Tibial nerve (tissue), 4 donors: ENCODE measurements around the gene RIN3. TPM values are rescaled to one million over a fixed set of nuclear protein-coding genes. Genes with fewer than 3 reads are reported as not detected.

Source experiments
- DNase-seq, 2 donors: peaks; one replicate each; pipeline ENCODE4 v3.0.0-alpha.2; 2019; ENCODE audit warnings: low spot score in 2 of 2
- H3K27ac ChIP-seq, 4 donors: fragments of 200-600 bp; sonication (generic) in 3 of 4; one replicate each; pipeline ENCODE4 v1.5.1; 2017 to 2019; ENCODE audit warnings: mild to moderate bottlenecking in 1 of 4
- H3K27me3 ChIP-seq, 2 donors: fragments of 200-600 bp; sonication (generic) in 1 of 2; one replicate each; pipeline versions ENCODE4 v1.5.1 to v1.6.0; 2017 to 2019
- H3K36me3 ChIP-seq, 3 donors: fragments of 200-600 bp; sonication (generic); one replicate each; pipeline ENCODE4 v1.5.1; 2018 to 2019
- H3K4me1 ChIP-seq, 4 donors: fragments of 200-600 bp; sonication (generic) in 3 of 4; one replicate each; pipeline ENCODE4 v1.5.1; 2017 to 2019
- H3K4me3 ChIP-seq, 4 donors: fragments of 200-600 bp; sonication (generic) in 3 of 4; one replicate each; pipeline ENCODE4 v1.5.1; 2017 to 2019; ENCODE audit warnings: mild to moderate bottlenecking in 1 of 4, moderate library complexity in 1 of 4
- H3K9me3 ChIP-seq, 4 donors: fragments of 200-600 bp; sonication (generic) in 3 of 4; one replicate each; pipeline ENCODE4 v1.5.1; 2017 to 2019
- CTCF ChIP-seq, 5 experiments: fragments of 200-600 bp in 3 of 5; fragments of 450-650 bp in 2 of 5; sonication (generic) in 3 of 5; IDR thresholded peaks; one replicate each; pipeline ENCODE4 v1.5.1; 2016 to 2019; ENCODE audit warnings: antibody characterized with exemption in 5 of 5, mild to moderate bottlenecking in 3 of 5, moderate library complexity in 2 of 5
- EP300 ChIP-seq, 2 donors: sonication (generic); formaldehyde crosslinking; IDR thresholded peaks; one replicate each; pipeline ENCODE4 v1.6.1; 2017; ENCODE audit warnings: antibody characterized with exemption in 2 of 2, mild to moderate bottlenecking in 1 of 2
- POLR2A ChIP-seq, 2 donors: fragments of 450-650 bp; IDR thresholded peaks; one replicate each; pipeline ENCODE4 v1.6.1; 2017; ENCODE audit warnings: antibody characterized with exemption in 2 of 2, mild to moderate bottlenecking in 2 of 2, moderate library complexity in 2 of 2
- WGBS, 2 donors: methylation state at CpG; one replicate each; pipeline ENCODE4 v1.1.5; 2018; 5-methylcytosine and 5-hydroxymethylcytosine counted together
- total RNA-seq, 4 donors: library from RNA; depleted of rRNA; stranded (reverse); fragments of >200 nt; gene quantifications; one replicate each; pipeline ENCODE4 v1.1.0, GENCODE V29; 2016

Gene RIN3
- total RNA-seq, 4 donors from 2014 or later = 14.2 to 34.2 (median 15.5) TPM

- Histone ChIP-seq H3K9me3 (no peaks in the 10 kb centered on the region), H3K27ac (peak overlapping the region in 1 of 4 donors; percentile 4), H3K4me1 (peaks cover 0 to 44% (median 7%) of the 10 kb centered on the region in 4 donors), H3K27me3 (peaks cover 0 to 8% of the 10 kb centered on the region in 2 donors), H3K36me3 (no peaks in the 10 kb centered on the region), H3K4me3 (no peak overlapping the region)
- WGBS, 2 donors = 46 to 47% methylated on average over 6 of the region's 6 CpGs
- no peak for DNase-seq
- TF ChIP-seq POLR2A (IDR thresholded peaks at IDR 0.05) (no peak), CTCF (IDR thresholded peaks at IDR 0.05) (no peak), EP300 (IDR thresholded peaks at IDR 0.05) (no peak)
Measured at GRCh38 chr14:92511453-92512238, 1.9 kb upstream of the RIN3 start.

GRCh38 chr14:92512807-92513203 is 776 bp upstream of the RIN3 start:
- no peak for DNase-seq
- Histone ChIP-seq H3K4me1 (peaks cover 0 to 48% (median 7%) of the 10 kb centered on the region in 4 donors), H3K27ac (peak overlapping the region in 2 of 4 donors; percentile 81 to 87), H3K36me3 (no peaks in the 10 kb centered on the region), H3K4me3 (peak overlapping the region in 3 of 4 donors; percentile 52 to 79 (median 68)), H3K9me3 (no peaks in the 10 kb centered on the region), H3K27me3 (peaks cover 0 to 8% of the 10 kb centered on the region in 2 donors)
- TF ChIP-seq CTCF (IDR thresholded peaks at IDR 0.05) = no peak
- no peak for TF ChIP-seq POLR2A (IDR thresholded peaks at IDR 0.05)
- no peak for TF ChIP-seq EP300 (IDR thresholded peaks at IDR 0.05)
- WGBS, 2 donors = 77 to 79% methylated on average over 9 of the region's 9 CpGs

- H3K27me3 ChIP-seq = peaks cover 0 to 8% of the 10 kb centered on the region in 2 donors
- no peaks in the 10 kb centered on the region for H3K9me3 ChIP-seq
- 7 to 35% methylated on average over 13 to 67 of the region's 81 CpGs for WGBS, 2 donors
- TF ChIP-seq EP300 (IDR thresholded peaks at IDR 0.05) = no peak
- no peak for TF ChIP-seq POLR2A (IDR thresholded peaks at IDR 0.05)
- no peak for TF ChIP-seq CTCF (IDR thresholded peaks at IDR 0.05)
- H3K4me1 ChIP-seq = peaks cover 0 to 48% (median 7%) of the 10 kb centered on the region in 4 donors
- H3K4me3 ChIP-seq = peak overlapping the region; percentile 46 to 79 (median 60)
- DNase-seq = no peak
- H3K27ac ChIP-seq = peak overlapping the region in 3 of 4 donors; percentile 44 to 87 (median 81)
- no peaks in the 10 kb centered on the region for H3K36me3 ChIP-seq
Measured at GRCh38 chr14:92513966-92514843, 624 bp downstream of the RIN3 start.

- TF ChIP-seq POLR2A (IDR thresholded peaks at IDR 0.05) (no peak), EP300 (IDR thresholded peaks at IDR 0.05) (no peak), CTCF (IDR thresholded peaks at IDR 0.05) (no peak)
- peak overlapping the region in 2 of 4 donors; percentile 81 to 87 for H3K27ac ChIP-seq
- 58 to 65% methylated on average over 15 of the region's 15 CpGs for WGBS, 2 donors
- H3K4me3 ChIP-seq = peak overlapping the region; percentile 46 to 79 (median 60)
- peaks cover 0 to 48% (median 7%) of the 10 kb centered on the region in 4 donors for H3K4me1 ChIP-seq
- no peak for DNase-seq
- H3K9me3 ChIP-seq = no peaks in the 10 kb centered on the region
- no peaks in the 10 kb centered on the region for H3K36me3 ChIP-seq
- peaks cover 0 to 8% of the 10 kb centered on the region in 2 donors for H3K27me3 ChIP-seq
Measured at GRCh38 chr14:92514844-92515514, 1.4 kb downstream of the RIN3 start.
